H9 (cell line): ENCODE results near the gene INTS3. TPM values are rescaled to one million over a fixed set of nuclear protein-coding genes. Genes with fewer than 3 reads are reported as not detected.

Experiments used
- DNase-seq: peaks from one replicate; pipeline ENCODE4 v3.0.0-alpha.2; 2017
- H2AFZ ChIP-seq: one replicate; pipeline ENCODE4 v1.6.1; 2013; ENCODE audit warnings: mild to moderate bottlenecking, low read length, control low read depth, moderate library complexity
- H2AK5ac ChIP-seq: 2 replicates; pipeline ENCODE4 v1.6.1; 2013; ENCODE audit warnings: low read length, control low read depth, mixed read lengths; ENCODE audit not compliant: insufficient read length
- H2BK120ac ChIP-seq: one replicate; pipeline ENCODE4 v1.6.1; 2013; ENCODE audit warnings: low read depth, mild to moderate bottlenecking, low read length, control low read depth, inconsistent platforms; ENCODE audit not compliant: poor library complexity, severe bottlenecking
- H2BK12ac ChIP-seq: 2 replicates; pipeline ENCODE4 v1.6.1; 2013; ENCODE audit warnings: low read length, control low read depth, mixed read lengths, low read depth; ENCODE audit not compliant: insufficient read length
- H2BK15ac ChIP-seq: 2 replicates; pipeline ENCODE4 v1.6.1; 2013; ENCODE audit warnings: low read depth, low read length, control low read depth
- H2BK20ac ChIP-seq: one replicate; pipeline ENCODE4 v1.6.1; 2013; ENCODE audit warnings: low read depth, mild to moderate bottlenecking, low read length, control low read depth, inconsistent platforms; ENCODE audit not compliant: poor library complexity, severe bottlenecking
- H2BK5ac ChIP-seq: 2 replicates; pipeline ENCODE4 v1.6.1; 2013; ENCODE audit warnings: low read length, control low read depth, mixed read lengths; ENCODE audit not compliant: insufficient read length
- H3K14ac ChIP-seq: 2 replicates; pipeline ENCODE4 v1.6.1; 2013; ENCODE audit warnings: low read length, control low read depth; ENCODE audit not compliant: insufficient read depth
- H3K18ac ChIP-seq: 2 replicates; pipeline ENCODE4 v1.6.1; 2013; ENCODE audit warnings: low read depth, mild to moderate bottlenecking, mixed read lengths, low read length, control low read depth; ENCODE audit not compliant: insufficient read length
- H3K23ac ChIP-seq: 2 replicates; pipeline ENCODE4 v1.6.1; 2013; ENCODE audit warnings: low read length, control low read depth, mixed read lengths, low read depth; ENCODE audit not compliant: insufficient read length
- H3K23me2 ChIP-seq: 2 replicates; pipeline ENCODE4 v1.6.1; 2013; ENCODE audit warnings: low read depth, mild to moderate bottlenecking, mixed read lengths, low read length, control low read depth; ENCODE audit not compliant: insufficient read length, poor library complexity, severe bottlenecking
- H3K27ac ChIP-seq: 2 replicates; pipeline ENCODE4 v1.5.1; 2013; ENCODE audit warnings: low read length, control low read depth, mixed read lengths, low read depth; ENCODE audit not compliant: insufficient read length
- H3K27me3 ChIP-seq: 2 replicates; pipeline ENCODE4 v1.6.1; 2013; ENCODE audit warnings: low read length, control low read depth, inconsistent platforms; ENCODE audit not compliant: insufficient read depth
- H3K4ac ChIP-seq: 2 replicates; pipeline ENCODE4 v1.6.1; 2013; ENCODE audit warnings: low read depth, mild to moderate bottlenecking, control low read depth, inconsistent platforms, low read length, moderate library complexity
- H3K4me1 ChIP-seq: 2 replicates; pipeline ENCODE4 v1.6.1; 2013; ENCODE audit warnings: low read length, control low read depth, inconsistent platforms; ENCODE audit not compliant: insufficient read depth
- H3K4me2 ChIP-seq: 2 replicates; pipeline ENCODE4 v1.6.1; 2013; ENCODE audit warnings: low read length, control low read depth, mixed read lengths; ENCODE audit not compliant: insufficient read length, insufficient read depth
- H3K56ac ChIP-seq: 2 replicates; pipeline ENCODE4 v1.6.1; 2013; ENCODE audit warnings: low read depth, mild to moderate bottlenecking, mixed read lengths, low read length, control low read depth; ENCODE audit not compliant: insufficient read length
- H3K79me1 ChIP-seq: 2 replicates; pipeline ENCODE4 v1.6.1; 2013; ENCODE audit warnings: low read depth, mild to moderate bottlenecking, moderate library complexity, low read length, control low read depth, inconsistent platforms; ENCODE audit not compliant: insufficient read depth, poor library complexity, severe bottlenecking
- H3K79me2 ChIP-seq: 2 replicates; pipeline ENCODE4 v1.6.1; 2013; ENCODE audit warnings: low read length, control low read depth, inconsistent platforms; ENCODE audit not compliant: insufficient read depth
- H3K9ac ChIP-seq: 2 replicates; pipeline ENCODE4 v1.6.1; 2013; ENCODE audit warnings: low read length, control low read depth, mixed read lengths; ENCODE audit not compliant: insufficient read length; ENCODE audit errors: extremely low read depth
- H3K9me3 ChIP-seq: one replicate; pipeline ENCODE4 v1.6.1; 2013; ENCODE audit warnings: low read depth, low read length, inconsistent platforms; ENCODE audit not compliant: control insufficient read depth
- H3T11ph ChIP-seq: one replicate; pipeline ENCODE4 v1.6.1; 2013; ENCODE audit warnings: mild to moderate bottlenecking, low read length, control low read depth, inconsistent platforms
- H4K20me1 ChIP-seq: one replicate; pipeline ENCODE4 v1.6.1; 2013; ENCODE audit not compliant: control insufficient read depth, insufficient read length, insufficient read depth
- H4K5ac ChIP-seq: 2 replicates; pipeline ENCODE4 v1.6.1; 2013; ENCODE audit warnings: low read depth, mild to moderate bottlenecking, mixed read lengths, low read length, control low read depth; ENCODE audit not compliant: insufficient read length
- H4K8ac ChIP-seq: replicated peaks from 2 replicates; pipeline ENCODE4 v1.6.1; 2013; ENCODE audit warnings: low read length, control low read depth, mixed read lengths, low read depth; ENCODE audit not compliant: insufficient read length
- H4K91ac ChIP-seq: 2 replicates; pipeline ENCODE4 v1.6.1; 2013; ENCODE audit warnings: low read depth, mild to moderate bottlenecking, moderate library complexity, mixed read lengths, low read length, control low read depth; ENCODE audit not compliant: insufficient read length
- H3K27ac Mint-ChIP-seq, 3 experiments: 2 replicates in 2 of 3; 3 replicates in 1 of 3; pipeline ENCODE4 v1.8.0; 2020 to 2021; ENCODE audit warnings: mixed read lengths in 3 of 3, mild to moderate bottlenecking in 1 of 3, moderate library complexity in 1 of 3
- H3K27me3 Mint-ChIP-seq: 2 replicates; pipeline ENCODE4 v1.8.0; 2021; ENCODE audit warnings: low read depth, mild to moderate bottlenecking, moderate library complexity, mixed read lengths
- H3K36me3 Mint-ChIP-seq, 3 experiments: 2 replicates in 2 of 3; 3 replicates in 1 of 3; pipeline ENCODE4 v1.8.0; 2020 to 2021; ENCODE audit warnings: low read depth in 3 of 3, mixed read lengths in 3 of 3; ENCODE audit not compliant: insufficient read depth in 1 of 3
- H3K4me1 Mint-ChIP-seq, 2 experiments: 2 replicates each; pipeline ENCODE4 v1.8.0; 2020; ENCODE audit warnings: mixed read lengths in 2 of 2
- H3K4me3 Mint-ChIP-seq, 2 experiments: 2 replicates in 1 of 2; 3 replicates in 1 of 2; pipeline ENCODE4 v1.8.0; 2020 to 2021; ENCODE audit warnings: mild to moderate bottlenecking in 2 of 2, mixed read lengths in 2 of 2, moderate library complexity in 1 of 2
- H3K9me3 Mint-ChIP-seq, 2 experiments: 2 replicates in 1 of 2; 3 replicates in 1 of 2; pipeline ENCODE4 v1.8.0; 2020; ENCODE audit warnings: mild to moderate bottlenecking in 2 of 2, mixed read lengths in 2 of 2, moderate library complexity in 1 of 2
- WGBS: extraction: QIAGEN DNeasy Blood & Tissue Kit; methylation state at CpG from one replicate; pipeline ENCODE4 v1.1.7; 2013; ENCODE audit warnings: missing lambda C conversion rate, low lambda C conversion rate, mixed read lengths; ENCODE audit not compliant: insufficient read length; ENCODE audit errors: extremely low coverage; 5-methylcytosine and 5-hydroxymethylcytosine counted together
- total RNA-seq: library from RNA; stranded (reverse); gene quantifications from 2 replicates; pipeline ENCODE4 v1.2.1, GENCODE V29; 2021
- TF ChIP-seq, protein P1 (sequence below): fragments of 200-600 bp; sonication (generic); conservative IDR thresholded peaks from 3 replicates; pipeline ENCODE4 v1.8.0; 2021; ENCODE audit warnings: antibody characterized with exemption, mild to moderate bottlenecking

The INTS3 gene
- total RNA-seq, 1 experiment from 2014 or later, result 67.1 TPM

DNA sequence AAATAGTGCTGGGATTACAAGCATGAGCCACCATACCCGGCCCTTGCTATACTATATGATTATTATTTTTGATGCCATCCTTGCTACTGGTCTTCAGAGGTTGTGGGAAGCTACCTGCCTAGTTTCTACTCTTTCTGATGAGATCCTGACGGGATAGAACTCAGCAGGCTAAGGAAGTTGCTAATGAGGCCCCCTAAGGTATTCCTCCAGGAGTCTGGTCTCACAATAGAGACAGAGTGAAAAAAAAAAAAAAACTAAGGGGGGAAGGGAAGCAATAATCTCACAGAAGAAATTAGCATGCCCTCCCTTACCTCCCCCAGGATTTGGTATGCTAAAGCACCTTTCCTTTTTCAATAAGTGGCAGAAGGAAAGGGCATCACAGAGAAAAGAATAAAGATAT is 17.6 kb downstream of the INTS3 start:
- no peak overlapping the region for H3K4ac ChIP-seq
- no peak overlapping the region for H2BK5ac ChIP-seq
- no peak overlapping the region for H3K23ac ChIP-seq
- peak overlapping the region; percentile 26 to 71; a peak in 4 of 5 replicates for H3K4me3 Mint-ChIP-seq
- H3K27ac Mint-ChIP-seq, result peak overlapping the region; percentile 77 to 98 (median 97)
- no peak overlapping the region for H3K18ac ChIP-seq
- no peak overlapping the region for H3K56ac ChIP-seq
- H3K9me3 ChIP-seq, result no peaks in the 10 kb centered on the region
- peaks cover 27% of the 10 kb centered on the region for H3K4me1 ChIP-seq
- H3K27me3 ChIP-seq, result peaks cover 2% of the 10 kb centered on the region; the same call in 1 of the 2 replicates
- no peaks in the 10 kb centered on the region for H3K9me3 Mint-ChIP-seq
- H2BK12ac ChIP-seq, result no peak overlapping the region
- no peak overlapping the region for H4K91ac ChIP-seq
- peaks cover 3% of the 10 kb centered on the region for H3K23me2 ChIP-seq
- DNase-seq, result peak; percentile 65
- no CpG with 5 or more reads among the region's 2 CpGs for WGBS
- H3K79me1 ChIP-seq, result peaks cover 2% of the 10 kb centered on the region
- H2BK20ac ChIP-seq, result no peak overlapping the region
- H4K5ac ChIP-seq, result no peak overlapping the region
- no peak overlapping the region for H3K14ac ChIP-seq
- H3K4me2 ChIP-seq, result peak overlapping the region; percentile 11
- peaks cover 11% of the 10 kb centered on the region for H3K27me3 Mint-ChIP-seq
- peaks cover 2% of the 10 kb centered on the region for H4K20me1 ChIP-seq
- H2BK120ac ChIP-seq, result no peak overlapping the region
- H3K27ac ChIP-seq, result peak overlapping the region; percentile 88
- peaks cover 36 to 89% (median 61%) of the 10 kb centered on the region in 3 experiments for H3K36me3 Mint-ChIP-seq
- TF ChIP-seq, protein P1, sequence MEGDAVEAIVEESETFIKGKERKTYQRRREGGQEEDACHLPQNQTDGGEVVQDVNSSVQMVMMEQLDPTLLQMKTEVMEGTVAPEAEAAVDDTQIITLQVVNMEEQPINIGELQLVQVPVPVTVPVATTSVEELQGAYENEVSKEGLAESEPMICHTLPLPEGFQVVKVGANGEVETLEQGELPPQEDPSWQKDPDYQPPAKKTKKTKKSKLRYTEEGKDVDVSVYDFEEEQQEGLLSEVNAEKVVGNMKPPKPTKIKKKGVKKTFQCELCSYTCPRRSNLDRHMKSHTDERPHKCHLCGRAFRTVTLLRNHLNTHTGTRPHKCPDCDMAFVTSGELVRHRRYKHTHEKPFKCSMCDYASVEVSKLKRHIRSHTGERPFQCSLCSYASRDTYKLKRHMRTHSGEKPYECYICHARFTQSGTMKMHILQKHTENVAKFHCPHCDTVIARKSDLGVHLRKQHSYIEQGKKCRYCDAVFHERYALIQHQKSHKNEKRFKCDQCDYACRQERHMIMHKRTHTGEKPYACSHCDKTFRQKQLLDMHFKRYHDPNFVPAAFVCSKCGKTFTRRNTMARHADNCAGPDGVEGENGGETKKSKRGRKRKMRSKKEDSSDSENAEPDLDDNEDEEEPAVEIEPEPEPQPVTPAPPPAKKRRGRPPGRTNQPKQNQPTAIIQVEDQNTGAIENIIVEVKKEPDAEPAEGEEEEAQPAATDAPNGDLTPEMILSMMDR, result no peak
- no peak overlapping the region for H2AFZ ChIP-seq
- no peak overlapping the region for H3K9ac ChIP-seq
- H3T11ph ChIP-seq, result no peak overlapping the region
- no peak overlapping the region for H2BK15ac ChIP-seq
- no peak overlapping the region for H2AK5ac ChIP-seq
- no peaks in the 10 kb centered on the region for H3K79me2 ChIP-seq
- peaks cover 60 to 74% of the 10 kb centered on the region in 2 experiments for H3K4me1 Mint-ChIP-seq
- no peak overlapping the region for H4K8ac ChIP-seq
